GM19397 (cell line): ENCODE results near the gene CFB.
A peak's percentile ranks its signal among the peaks of the same experiment; 100 is the strongest.
"Not testable (repeated sequence)": the region's sequence is repeated elsewhere in the genome, so short reads cannot be mapped to it uniquely, and the experiment has no call there.

ENCODE experiments used
- ATAC-seq: cut with Tn5 transposase; IDR thresholded peaks from one replicate; pipeline ENCODE4 v1.9.1; 2021; ENCODE audit warnings: mild to moderate bottlenecking, moderate library complexity; ENCODE audit not compliant: unreplicated experiment

CFB gene

DNA sequence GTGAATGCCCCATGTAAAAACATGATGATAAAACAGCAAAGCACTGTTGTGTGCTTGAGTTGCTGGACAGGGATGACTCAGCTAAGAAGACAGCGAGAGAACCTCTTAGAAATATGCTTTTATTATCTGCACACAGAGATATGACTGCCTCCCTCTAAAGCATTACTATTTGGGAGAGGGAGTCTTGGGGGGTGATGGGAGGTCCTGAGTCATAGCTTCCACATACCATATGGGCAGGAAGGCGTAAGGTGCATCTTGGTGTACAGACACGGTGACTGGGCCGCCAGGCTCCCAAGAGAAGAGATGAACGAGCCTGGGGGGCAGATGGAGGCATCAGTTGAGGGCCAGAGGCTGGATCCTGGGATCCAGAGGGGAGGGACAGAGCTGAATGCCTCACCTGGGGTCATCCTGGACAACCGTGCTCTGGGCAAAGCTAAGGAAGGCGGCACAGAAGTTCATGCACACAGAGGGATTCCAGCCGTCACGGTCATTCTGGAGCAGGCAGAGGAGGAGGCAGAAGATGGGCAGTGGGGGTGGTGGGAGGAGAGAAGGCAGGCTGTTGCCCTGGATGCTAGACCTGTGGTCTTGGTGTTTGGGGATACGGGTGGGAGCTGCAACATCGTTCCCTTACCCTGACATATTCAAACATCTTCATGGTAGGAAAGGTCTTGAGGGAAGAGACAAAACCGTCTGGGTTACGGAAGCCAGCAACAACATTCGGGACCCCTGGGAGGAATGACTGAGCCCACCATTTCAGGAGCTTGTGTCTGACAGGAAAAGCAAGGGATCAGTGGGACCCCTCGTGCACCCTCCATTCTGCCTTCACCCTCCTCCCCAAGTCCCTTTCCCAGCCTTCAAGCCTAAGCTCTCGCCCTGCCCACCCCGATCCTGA is 24.1 kb downstream of the CFB start:
- ATAC-seq, result no peak

DNA sequence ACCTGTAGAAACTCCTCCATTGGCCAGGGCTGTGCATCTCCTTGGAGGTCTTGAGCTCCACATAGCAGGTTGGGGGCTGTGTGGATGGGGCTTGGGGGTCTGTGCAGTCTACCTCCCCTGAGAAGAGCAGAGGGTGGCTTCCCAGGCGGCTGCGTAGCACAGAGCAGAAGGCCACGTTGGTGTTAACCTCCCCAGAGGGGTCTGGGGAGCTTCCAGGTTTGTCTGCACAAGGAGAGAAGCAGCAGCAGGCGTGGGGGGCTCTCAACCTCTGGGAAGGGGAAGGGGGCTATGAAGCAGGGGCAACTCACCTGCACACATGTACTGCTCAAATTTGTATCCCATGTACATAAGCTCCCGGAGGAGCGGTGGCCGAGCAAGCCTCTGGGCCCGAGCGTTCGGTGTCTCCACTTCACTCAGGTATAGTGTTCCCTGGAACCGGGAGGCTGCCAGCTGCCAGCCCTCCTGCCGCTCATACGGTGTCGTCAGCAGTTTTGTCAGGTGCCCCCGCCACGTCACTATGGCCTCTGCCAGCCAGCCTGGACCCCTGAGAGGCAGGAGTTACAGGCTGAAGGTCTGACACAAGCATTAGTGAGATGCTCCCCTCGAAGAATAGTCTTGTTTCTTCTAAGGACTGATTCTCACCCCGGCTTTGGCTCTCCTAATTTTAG is 24.8 kb downstream of the CFB start:
- no peak for ATAC-seq

DNA sequence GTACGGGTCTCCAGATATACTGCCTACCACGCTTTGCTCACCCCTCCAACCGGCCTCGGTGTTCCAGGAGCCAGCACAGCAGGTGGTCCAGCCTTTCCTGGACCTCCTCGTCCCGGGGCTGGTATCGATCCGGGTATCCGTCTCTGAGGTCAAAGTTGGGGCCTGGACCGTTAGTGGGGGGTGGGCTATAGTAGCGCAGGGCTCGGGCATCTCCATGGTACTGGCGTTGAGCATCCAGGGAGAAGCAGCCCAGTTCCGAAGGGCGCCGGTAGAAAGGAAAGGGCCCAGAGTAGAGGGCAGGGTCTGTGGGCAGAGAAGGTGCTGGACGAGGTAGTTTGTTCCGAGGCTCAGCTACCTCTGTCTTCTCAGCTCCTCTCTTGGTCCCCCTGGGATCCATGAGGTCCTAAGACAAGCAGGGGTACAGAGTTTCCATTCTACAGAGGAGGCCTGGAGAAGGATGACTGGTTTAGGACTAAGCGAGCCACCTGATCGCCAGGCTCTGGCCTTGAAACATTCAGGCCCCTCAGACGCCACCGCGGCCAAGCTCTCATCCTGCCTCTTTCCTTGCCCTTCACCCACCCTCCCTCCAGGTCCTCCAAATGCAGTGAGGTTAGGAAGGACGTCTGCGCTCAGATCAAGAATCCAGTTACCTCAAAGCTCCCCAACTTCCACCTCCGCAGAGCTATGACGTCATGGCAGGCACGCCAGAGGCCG is 25.5 kb downstream of the CFB start:
- no peak for ATAC-seq

DNA sequence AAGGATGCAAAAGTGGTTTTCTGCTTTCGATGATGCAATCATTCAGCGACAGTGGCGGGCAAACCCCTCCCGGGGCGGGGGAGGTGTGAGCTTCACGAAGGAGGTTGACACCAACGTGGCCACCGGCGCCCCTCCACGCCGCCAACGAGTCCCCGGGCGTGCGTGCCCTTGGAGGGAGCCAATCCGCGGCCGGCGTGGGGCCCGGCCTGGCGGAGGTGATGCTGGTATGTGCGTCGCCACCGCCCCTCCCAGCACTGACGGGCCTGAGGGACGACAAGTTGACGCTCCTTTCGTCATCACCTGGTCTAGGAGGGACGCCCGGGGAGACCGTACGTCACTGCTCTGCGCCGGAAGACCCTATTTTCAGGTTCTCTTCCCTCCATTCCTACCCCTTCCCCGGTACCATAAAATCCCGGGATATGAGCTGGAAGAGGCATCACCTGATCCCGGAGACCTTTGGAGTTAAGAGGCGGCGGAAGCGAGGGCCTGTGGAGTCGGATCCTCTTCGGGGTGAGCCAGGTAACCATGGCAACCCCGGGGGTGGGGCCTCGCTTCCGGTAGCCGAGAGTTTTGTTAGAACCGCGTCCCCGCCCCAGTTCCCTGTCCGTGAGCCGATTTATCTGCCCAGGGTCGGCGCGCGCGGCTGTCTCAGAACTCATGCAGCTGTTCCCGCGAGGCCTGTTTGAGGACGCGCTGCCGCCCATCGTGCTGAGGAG is 26.3 kb downstream of the CFB start, which contains the start of gene DXO:
TSS of gene DXO (minus strand) at position 146 of the 716 bp plus-strand sequence. CDS start 463 bp downstream, outside the sequence.
- ATAC-seq, result peak; percentile 83

DNA sequence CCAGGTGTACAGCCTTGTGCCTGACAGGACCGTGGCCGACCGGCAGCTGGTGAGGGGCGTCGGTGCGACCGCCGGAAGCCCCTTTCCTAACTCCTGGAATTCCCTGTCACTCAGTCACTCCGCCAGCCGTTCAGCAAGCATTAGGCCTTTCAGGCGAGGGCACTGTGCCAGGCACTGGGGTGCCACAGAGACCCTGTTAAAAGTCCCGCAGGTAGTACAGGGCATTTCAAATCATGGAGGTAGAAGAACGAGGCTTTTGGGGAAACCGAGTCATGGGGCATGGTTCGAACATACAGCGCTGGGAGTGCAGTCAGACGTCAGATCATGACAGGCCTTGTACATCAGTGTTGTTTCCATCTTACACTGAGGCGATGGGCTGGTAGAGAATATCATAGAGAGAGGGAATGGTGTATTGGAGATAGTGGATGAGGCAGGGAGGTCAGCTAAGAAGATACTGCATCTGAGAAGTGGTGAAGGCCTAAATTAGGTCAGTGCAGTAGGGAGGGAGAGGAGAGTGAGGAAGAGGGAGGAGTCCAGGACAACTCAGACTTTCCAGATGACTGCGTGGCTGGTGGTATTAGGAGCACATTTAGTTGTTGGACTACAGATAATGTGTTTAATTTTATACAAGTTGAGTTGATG is 26.9 kb downstream of the CFB start:
- no peak for ATAC-seq

DNA sequence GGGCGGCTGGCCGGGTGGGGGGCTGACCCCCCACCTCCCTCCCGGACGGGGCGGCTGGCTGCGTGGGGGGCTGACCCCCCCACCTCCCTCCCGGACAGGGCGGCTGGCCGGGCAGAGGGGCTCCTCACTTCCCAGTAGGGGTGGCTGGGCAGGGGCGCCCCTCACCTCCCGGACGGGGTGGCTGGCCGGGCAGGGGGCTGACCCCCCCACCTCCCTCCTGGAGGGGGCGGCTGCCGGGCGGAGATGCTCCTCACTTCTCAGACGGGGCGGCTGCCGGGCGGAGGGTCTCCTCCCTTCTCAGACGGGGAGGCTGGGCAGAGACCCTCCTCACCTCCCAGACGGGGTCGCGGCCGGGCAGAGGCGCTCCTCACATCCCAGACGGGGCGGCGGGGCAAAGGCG is 30.2 kb downstream of the CFB start:
- not testable (repeated sequence) for ATAC-seq

DNA sequence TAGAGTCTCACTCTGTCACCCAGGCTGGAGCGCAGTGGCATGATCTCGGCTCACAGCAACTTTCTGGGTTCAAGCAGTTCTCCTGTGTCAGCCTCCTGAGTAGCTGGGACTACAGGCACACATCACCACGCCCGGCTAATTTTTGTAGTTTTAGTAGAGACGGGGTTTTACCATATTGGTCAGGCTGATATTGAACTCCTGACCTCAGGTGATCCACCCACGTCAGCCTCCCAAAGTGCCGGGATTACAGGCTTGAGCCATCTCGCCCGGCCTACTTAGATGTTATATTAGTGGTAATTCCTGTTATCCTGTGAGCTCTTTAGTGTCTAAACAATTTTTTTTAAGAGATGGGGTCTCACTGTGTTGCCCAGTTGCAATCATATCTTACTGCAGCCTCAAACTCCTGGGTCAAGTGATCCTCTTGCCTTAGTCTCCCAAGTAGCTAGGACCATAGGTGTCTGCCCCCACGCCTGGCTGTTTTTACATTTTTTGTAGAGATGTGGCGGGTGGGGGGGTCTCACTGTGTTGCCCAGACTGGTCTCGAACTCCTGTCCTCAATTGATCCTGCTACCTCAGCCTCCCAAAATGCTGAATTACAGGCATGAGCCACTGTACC is 32.0 kb downstream of the CFB start:
- no peak for ATAC-seq

DNA sequence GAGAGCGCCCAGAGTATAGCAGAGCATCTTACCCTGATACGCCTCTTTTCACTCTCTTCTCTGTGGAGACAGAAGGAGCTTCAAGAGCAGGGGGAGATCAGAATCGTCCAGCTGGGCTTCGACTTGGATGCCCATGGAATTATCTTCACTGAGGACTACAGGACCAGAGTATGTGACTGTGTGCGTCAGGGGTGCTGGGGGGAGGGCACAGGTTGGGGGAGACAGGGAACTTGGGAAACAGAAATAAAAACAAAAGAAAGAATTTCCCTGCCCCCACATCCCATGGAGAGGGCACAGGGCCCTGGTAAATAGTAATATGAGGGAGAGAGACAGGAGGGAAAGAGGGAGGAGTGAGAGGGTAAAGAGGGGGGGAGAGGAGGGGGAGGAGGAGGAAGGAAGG is 32.9 kb downstream of the CFB start:
- no peak for ATAC-seq

DNA sequence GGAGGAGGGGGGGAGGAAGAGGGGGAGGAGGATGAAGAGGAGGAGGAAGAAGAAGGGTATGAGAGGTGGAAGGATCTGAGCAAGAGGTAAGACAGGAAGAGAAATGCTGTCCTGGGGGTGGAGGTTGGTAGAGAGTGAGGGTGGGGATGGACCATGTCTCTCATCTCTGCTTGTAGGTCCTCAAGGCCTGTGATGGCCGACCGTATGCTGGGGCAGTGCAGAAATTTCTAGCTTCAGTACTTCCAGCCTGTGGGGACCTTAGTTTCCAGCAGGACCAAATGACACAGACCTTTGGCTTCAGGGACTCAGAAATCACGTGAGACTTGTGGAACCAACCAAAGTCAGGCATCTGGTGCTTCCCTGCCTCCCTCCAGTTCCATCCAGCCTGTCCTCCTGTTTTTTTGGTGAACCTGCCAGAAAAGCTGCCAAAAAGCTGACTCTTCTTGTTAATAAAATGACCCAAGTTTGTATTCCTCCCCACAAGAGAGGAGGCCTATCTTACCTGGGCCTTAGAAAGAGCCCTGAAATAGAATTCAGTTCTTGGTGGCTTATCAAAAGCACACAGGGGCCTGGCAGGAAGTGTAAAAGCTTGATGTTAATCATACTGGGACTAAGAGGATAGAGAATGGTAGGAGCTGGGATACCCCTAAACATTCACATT is 33.5 kb downstream of the CFB start:
- no peak for ATAC-seq

DNA sequence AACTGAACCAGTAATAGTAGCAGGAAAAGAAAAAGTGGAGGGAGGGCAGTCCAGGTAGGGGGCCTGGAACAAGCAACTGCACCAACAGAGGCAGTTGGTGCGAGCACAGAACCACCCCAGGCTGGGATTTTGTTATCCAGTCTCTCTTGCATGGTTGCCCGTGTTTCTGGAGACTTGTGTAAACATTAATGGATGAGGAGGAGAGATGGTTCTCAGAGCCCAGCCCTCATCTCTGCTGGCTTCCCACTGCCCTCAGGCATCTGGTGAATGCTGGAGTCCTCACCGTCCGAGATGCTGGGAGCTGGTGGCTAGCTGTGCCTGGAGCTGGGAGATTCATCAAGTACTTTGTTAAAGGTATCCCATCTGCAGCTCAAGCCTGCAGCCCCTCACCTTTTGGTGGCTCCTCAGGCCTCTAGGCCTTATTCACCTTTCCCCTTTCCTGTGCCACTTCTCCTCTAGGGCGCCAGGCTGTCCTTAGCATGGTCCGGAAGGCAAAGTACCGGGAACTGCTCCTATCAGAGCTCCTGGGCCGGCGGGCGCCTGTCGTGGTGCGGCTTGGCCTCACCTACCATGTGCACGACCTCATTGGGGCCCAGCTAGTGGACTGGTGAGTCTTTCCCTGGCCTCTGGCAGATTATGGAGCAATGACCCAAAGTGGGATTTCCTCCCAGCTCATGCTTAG is 34.4 kb downstream of the CFB start:
- not testable (repeated sequence) for ATAC-seq

DNA sequence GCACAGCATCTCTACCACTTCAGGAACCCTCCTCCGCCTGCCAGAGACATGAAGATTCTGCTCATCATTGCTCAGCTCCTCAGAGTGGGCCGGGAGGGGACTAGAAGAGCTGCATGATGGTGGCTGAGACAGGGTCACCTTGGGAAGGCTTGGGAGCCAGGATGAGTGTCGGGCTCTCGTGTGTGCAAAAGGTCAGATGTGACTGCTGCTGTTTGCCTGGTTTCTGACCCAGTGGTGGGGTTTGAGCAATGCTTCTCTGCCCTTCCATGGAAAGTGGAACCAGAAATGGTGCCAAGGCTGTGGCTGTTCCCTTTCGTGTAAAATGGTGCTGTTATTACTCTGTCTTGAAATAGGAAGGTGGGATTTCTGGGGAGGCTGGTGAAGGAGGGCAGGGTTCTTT is 35.1 kb downstream of the CFB start:
- not testable (repeated sequence) for ATAC-seq

DNA sequence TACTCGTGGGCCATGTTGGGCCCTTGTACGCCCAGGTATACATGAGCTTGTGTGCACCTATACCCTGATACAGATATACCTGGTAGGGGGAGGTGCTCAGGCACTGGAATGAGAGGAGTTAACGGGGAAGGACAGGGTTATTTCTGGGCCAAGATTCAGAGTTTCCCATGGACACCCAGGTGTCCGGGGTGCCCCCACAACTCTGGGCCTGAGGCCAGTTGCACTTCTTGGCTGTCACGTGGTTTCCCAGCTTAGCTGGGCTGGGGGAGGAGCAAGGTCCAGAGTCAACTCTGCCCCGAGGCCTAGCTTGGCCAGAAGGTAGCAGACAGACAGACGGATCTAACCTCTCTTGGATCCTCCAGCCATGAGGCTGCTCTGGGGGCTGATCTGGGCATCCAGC is 35.8 kb downstream of the CFB start, which contains the start of gene C4A:
TSS of gene C4A (plus strand) at position 314 of the 400 bp plus-strand sequence. CDS start at position 365, 51 bp downstream.
- not testable (repeated sequence) for ATAC-seq

DNA sequence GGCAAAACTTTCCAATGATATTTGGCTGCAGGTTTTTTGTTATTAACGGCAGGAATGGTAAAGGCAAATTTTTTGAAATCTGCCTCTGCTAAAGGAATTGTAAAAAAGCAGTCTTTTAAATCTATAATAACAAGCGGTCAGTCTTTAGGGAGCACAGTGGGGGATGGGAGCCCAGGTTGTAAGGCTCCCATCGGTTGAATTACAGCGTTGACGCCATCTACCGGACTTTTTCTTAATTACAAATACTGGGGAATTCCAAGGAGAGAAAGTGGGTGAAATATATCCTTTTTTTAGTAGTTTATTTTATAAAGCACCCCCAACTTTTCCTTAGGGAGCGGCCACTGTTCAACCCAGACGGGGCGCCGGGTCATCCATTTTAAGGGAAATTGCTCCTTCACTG is 43.5 kb downstream of the CFB start:
- ATAC-seq, result not testable (repeated sequence)

DNA sequence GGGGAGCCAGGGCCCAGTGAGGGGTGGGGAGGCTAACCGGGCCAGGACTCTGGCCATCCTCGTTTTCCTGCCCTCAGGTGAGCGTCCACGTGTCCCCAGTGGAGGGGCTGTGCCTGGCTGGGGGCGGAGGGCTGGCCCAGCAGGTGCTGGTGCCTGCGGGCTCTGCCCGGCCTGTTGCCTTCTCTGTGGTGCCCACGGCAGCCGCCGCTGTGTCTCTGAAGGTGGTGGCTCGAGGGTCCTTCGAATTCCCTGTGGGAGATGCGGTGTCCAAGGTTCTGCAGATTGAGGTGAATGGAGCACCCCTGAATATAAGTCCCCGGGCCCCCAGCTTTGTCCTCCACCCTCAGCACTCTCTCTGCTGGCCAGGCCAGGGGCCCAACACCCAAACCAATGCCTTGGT is 48.5 kb downstream of the CFB start:
- not testable (repeated sequence) for ATAC-seq

DNA sequence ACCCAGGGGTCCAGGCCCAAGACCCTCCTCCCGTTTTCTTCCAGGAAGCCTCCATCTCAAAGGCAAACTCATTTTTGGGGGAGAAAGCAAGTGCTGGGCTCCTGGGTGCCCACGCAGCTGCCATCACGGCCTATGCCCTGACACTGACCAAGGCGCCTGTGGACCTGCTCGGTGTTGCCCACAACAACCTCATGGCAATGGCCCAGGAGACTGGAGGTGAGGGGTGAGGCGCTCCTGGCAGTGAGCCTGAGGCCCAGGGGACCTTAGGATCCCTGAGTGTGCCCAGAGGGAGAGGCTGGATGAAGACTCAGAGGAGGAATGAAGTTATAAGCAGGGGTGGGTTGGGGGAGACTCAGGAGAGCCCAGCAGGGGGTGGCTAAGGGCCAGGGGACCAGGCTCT is 50.5 kb downstream of the CFB start:
- not testable (repeated sequence) for ATAC-seq
